ENCODE results near the gene CSMD2.

The CSMD2 gene

DNA sequence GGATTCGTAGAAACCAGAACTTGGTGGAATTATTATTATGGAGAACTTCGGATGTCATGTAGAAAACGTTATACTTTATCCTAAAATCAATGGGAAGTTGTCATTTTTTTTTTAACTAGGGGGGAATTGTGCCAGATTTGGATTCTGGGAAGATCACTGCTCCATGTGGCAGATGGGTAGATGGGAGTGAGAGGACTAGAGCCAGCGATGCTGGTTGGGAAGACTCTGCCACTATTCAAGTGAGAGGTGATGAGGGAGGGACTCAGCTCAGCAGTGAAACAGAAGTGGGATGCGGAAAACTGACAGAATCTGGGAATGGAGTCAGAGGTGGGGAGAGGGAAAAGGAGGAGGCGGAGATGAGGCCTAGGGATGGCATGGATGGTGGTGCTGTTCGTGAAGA is 382.3 kb downstream of the CSMD2 start:
- DNase-seq (ENCODE audit: low read depth): no peak
- H3K4me3 ChIP-seq (ENCODE audit: low read depth, low read length): no peak overlapping the region
- TF ChIP-seq CTCF (IDR thresholded peaks at IDR 0.05; ENCODE audit: control insufficient read depth, extremely low read depth, insufficient read depth): no peak

DNA sequence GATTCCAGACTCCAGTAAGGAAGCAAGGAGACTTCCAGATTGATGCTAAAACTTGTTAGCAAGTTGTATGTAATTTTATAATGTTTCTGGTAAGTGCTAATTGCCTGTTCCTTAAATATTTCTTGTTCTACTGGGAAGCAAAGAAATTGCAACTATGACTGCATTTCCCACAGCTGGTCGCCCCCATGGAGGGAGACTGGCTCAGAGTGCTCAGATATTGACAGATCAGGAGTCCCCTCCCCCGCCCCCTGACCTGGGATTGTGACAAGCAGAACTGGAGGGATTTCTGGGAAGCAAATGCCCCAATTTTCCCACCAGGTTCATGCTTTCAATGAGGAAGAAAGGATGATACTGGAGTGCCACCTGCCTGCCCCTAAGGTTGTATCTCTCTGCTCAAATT is 383.4 kb downstream of the CSMD2 start:
- no peak overlapping the region for H3K4me3 ChIP-seq (ENCODE audit: low read depth, low read length)
- no peak for TF ChIP-seq CTCF (IDR thresholded peaks at IDR 0.05; ENCODE audit: control insufficient read depth, extremely low read depth, insufficient read depth)
- DNase-seq (ENCODE audit: low read depth): no peak

DNA sequence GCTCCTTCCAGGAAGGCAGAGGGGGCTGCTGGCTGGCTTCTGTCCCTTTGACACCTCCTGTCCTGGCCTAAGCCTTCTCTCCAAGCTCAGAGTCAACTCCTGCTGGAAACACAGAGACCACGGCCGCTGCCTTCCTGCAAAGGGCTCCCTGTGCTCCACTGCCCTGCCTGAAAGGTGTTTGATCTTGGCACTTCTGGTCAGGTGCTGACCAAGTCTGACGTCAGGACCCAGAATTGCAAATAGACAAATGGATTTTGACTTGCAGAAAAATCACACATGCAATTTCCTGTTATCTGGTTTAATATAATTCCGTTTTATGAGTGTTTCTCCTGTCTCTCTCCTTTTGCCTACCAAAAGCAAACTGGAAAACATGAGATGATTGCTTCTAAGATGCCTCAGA is 387.7 kb downstream of the CSMD2 start:
- no peak overlapping the region for H3K4me3 ChIP-seq (ENCODE audit: low read depth, low read length)
- TF ChIP-seq CTCF (IDR thresholded peaks at IDR 0.05; ENCODE audit: control insufficient read depth, extremely low read depth, insufficient read depth): no peak
- DNase-seq (ENCODE audit: low read depth): no peak

GRCh38 chr1:33768821-33769220 is 396.2 kb downstream of the CSMD2 start:
- H3K4me3 ChIP-seq (ENCODE audit: low read depth, low read length): no peak overlapping the region
- no peak for DNase-seq (ENCODE audit: low read depth)
- TF ChIP-seq CTCF (IDR thresholded peaks at IDR 0.05; ENCODE audit: control insufficient read depth, extremely low read depth, insufficient read depth): no peak

- no peak for TF ChIP-seq CTCF (IDR thresholded peaks at IDR 0.05; ENCODE audit: control insufficient read depth, extremely low read depth, insufficient read depth)
- H3K4me3 ChIP-seq (ENCODE audit: low read depth, low read length): no peak overlapping the region
- no peak for DNase-seq (ENCODE audit: low read depth)
These were observed 396.9 kb downstream of the CSMD2 start for GRCh38 chr1:33768106-33768505.

GRCh38 chr1:33764149-33764548 is 400.9 kb downstream of the CSMD2 start:
- H3K4me3 ChIP-seq (ENCODE audit: low read depth, low read length): no peak overlapping the region
- no peak for DNase-seq (ENCODE audit: low read depth)
- no peak for TF ChIP-seq CTCF (IDR thresholded peaks at IDR 0.05; ENCODE audit: control insufficient read depth, extremely low read depth, insufficient read depth)

DNA sequence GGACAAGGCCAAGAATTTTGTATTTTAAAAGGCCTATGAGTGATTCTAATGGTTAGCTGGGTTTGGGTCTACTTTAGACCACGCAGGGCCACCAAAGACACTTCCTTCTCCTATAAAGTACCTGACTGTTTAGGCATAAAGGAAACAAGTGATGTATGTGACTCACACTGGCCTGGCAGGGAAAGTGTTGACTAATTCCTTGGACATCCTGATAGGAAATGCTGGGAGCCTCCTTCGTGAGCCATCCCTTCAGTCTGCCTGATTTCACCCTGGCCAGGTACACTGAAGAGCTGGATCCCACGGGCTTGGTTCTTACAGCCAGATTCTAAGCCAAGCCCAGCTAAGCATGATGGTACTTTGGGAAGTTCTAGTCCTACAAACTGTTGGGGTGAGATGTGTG is 401.6 kb downstream of the CSMD2 start:
- H3K4me3 ChIP-seq (ENCODE audit: low read depth, low read length): no peak overlapping the region
- DNase-seq (ENCODE audit: low read depth): no peak
- TF ChIP-seq CTCF (IDR thresholded peaks at IDR 0.05; ENCODE audit: control insufficient read depth, extremely low read depth, insufficient read depth): no peak

Measured in LNCaP clone FGC (cell line).